Activated CD4-positive, alpha-beta T cell treated with anti-CD3 and anti-CD28 coated beads, Interleukin-2, amount 50 U/mL, for 48 hours (primary cell): ENCODE results near the gene BAIAP2L2.
"Not testable (repeated sequence)": the region's sequence is repeated elsewhere in the genome, so short reads cannot be mapped to it uniquely, and the experiment has no call there.

Experiments
- DNase-seq, 2 experiments: peaks; one replicate each; pipeline ENCODE4 v3.0.0-alpha.2; 2020

Gene BAIAP2L2, protein sequence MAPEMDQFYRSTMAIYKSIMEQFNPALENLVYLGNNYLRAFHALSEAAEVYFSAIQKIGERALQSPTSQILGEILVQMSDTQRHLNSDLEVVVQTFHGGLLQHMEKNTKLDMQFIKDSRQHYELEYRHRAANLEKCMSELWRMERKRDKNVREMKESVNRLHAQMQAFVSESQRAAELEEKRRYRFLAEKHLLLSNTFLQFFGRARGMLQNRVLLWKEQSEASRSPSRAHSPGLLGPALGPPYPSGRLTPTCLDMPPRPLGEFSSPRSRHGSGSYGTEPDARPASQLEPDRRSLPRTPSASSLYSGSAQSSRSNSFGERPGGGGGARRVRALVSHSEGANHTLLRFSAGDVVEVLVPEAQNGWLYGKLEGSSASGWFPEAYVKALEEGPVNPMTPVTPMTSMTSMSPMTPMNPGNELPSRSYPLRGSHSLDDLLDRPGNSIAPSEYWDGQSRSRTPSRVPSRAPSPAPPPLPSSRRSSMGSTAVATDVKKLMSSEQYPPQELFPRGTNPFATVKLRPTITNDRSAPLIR

DNA sequence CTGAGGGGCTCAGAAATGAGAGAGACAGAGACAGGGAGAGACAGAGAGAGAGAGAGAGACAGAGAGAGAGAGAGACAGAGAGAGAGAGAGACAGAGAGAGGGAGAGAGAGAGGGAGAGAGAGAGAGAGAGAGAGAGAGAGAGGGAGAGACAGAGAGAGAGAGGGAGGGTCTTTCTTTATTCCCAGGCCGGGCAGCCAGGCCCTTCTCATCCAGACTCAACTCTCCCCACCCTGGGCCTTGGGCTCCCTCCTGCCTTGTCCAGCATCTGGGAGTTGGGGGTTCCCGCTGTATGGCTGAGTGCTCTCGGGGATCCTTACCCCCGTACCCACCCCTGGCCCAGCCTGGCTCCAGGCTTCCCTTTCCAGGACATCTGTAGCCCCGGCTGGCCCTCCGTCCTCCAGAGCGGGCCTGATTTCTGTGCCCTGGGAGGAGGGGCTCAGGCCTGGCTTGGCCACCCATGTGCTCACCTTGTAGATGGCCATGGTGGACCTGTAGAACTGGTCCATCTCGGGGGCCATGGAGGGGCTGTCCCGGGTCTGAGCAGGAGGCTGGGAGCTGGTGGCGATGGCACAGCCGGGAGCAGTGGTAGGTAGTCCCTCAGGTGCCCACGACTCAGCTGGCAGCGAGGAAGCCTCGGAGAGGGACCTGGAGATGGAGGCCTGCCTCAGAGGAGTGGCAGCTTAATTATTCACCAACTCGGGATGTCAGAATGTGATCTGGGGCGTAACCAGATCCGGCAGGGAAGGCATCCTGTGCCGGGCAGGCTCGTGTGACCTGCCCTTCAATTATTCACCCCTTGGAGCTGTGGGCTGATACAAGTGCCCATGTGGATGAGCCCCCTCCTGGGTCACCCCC lies at the start of gene BAIAP2L2:
Gene BAIAP2L2 (minus strand): TSS at position 677 of the 855 bp plus-strand sequence. CDS start 159 bp downstream, at position 518.
- DNase-seq = no peak

DNA sequence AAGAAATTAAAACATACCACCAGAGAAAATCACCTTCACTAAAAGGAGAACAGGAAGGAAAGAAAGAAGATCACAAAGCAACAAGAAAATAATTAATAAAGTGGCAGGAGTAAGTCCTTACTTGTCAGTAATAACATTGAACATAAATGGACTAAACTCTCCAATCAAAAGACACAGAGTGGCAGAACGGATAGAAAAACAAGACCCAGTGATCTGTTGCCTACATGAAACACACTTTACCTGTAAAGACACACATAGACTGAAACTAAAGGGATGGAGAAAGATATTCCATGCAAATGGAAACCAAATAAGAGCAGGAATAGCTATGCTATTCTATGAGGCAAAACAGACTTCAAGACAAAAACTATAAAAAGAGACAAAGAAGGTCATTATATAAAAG lies 45.2 kb upstream of the BAIAP2L2 start:
- no peak for DNase-seq

DNA sequence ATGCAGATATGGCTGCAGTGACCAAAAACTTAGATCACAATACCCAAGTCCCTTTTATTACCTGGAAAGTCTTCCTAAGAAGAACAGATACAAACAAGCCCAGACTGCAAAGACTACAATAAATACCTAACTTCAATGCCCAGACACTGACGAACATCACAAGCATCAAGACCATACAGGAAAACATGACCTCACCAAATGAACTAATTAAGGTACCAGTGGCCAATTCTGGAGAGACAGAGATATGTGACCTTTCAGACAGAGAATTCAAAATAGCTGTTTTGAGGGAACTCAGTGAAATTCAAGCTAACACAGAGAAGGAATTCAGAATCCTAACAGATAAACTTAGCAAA lies 44.1 kb upstream of the BAIAP2L2 start:
- DNase-seq = not testable (repeated sequence)

DNA sequence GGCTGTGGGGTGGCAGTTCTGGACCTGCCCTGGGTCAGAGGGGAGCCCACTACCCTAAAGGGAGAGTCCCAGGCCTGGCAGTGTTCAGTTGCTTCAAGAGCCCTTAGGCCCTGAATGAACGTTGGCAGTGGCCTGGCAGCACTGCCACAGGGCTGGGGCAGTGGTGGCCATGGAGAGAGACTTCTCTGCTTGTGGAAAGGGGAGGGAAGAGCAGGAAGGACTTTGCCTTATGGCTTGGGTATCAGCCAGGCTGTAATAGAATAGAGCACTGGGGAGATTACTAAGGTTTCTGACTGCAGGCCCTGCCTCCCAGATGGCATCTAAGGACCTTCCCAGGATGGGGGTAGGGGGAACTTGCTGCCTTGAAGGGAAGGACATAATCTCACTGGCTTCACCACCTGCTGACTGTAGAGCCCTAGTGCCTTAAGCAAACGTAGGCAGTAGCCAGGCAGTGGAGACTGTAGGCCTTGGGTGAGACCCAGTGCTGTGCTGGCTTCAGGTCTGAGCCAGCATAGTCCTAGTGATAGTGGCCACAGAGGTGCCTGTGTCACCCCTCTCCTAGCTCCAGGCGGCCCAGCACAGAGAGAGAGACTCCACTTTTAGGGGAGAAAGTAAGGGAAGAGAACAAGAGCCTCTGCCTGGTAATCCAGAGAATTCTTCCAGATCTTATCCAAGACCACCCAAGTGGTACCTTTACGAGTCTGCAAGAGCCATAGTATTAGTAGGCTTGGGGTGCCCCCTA lies 43.5 kb upstream of the BAIAP2L2 start:
- DNase-seq = no peak

DNA sequence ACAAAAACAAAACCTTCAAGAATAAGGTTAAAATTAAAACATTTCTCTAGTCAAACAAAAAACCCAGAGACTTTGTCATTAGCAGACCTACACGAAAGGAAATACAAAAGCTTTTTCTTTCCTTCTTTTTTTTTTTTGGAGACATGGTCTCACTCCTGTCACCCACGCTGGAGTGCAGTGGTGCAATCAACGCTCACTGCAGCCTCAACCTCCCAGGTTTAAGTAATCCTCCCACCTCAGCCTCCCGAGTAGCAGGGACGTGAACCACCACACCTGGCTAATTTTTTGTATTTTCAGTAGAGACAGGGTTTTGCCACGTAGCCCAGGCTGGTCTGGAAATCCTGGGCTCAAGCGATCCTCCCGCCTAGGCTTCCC lies 40.6 kb upstream of the BAIAP2L2 start:
- no peak for DNase-seq

DNA sequence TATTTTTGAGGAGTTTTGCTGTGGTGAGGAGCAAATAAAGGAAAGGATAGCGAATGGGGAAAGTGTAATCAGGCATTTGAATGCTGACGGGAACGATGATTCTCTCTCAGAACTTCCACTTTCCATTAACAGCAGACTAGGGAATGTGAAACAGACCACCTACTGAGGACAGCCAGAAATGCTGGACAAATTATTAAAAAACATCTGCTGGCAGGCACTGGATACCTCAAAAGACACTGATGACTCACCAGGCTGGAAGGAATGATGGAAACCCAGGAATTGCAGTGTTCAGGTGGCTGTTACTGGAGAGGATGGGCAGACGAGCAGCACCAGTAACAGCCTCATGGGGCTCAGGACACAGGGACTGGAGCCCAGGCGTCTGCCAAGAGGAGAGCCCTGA lies 37.8 kb upstream of the BAIAP2L2 start:
- no peak for DNase-seq

DNA sequence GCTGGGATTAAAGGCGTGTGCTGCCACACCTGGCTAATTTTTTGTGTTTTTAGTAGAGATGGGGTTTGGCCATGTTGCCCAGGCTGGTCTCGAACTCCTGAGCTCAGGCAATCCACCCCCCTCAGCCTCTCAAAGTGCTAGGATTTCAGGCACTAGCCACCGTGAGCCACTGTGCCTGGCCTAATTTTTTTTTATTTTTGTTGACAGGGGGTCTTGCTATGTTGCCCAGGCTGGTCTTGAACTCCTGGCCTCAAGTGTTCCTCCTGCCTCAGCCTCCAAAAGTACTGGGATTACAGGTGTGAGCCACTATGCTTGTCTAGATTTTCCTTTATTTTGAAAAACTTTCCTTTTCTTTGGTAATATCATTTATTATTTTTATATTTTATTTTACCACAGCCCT lies 35.7 kb upstream of the BAIAP2L2 start:
- not testable (repeated sequence) for DNase-seq

DNA sequence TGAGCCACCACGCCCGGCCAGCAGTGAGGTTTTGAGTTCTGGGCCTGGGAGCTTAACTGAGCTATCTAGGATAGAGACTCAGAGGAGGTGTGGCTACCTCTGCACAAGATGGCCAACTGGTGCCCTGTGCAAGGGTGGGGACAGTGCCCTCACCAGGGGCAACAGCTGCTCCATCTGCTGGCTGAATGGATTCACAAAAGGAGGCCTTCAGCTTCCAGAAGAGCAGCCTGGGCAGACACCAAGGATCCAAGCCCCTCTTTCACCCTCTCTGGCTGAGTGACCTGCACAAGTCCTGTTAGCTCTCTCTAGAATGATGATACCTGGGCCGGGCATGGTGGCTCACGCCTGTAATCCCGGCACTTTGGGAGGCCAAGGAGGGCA lies 33.5 kb upstream of the BAIAP2L2 start:
- no peak for DNase-seq

DNA sequence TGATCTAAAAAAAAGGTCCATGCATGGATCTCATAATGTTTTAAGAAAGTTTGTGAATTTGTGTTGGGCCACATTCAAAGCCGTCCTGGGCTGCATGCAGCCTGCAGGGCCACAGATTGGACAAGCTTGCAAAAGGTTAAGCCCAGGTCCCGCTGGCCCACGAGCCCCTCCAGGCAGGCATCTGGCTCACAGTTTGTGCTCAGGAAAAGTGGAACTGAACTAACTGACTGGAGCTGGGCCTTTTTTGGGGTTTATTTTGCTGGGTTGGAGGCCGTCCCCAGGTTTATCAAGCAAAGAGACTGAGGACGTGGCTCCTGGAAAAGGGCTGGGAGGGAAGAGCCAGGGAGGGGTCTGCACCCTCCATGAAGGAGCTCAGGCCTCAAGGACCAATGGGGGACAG lies 32.1 kb upstream of the BAIAP2L2 start:
- no peak for DNase-seq

DNA sequence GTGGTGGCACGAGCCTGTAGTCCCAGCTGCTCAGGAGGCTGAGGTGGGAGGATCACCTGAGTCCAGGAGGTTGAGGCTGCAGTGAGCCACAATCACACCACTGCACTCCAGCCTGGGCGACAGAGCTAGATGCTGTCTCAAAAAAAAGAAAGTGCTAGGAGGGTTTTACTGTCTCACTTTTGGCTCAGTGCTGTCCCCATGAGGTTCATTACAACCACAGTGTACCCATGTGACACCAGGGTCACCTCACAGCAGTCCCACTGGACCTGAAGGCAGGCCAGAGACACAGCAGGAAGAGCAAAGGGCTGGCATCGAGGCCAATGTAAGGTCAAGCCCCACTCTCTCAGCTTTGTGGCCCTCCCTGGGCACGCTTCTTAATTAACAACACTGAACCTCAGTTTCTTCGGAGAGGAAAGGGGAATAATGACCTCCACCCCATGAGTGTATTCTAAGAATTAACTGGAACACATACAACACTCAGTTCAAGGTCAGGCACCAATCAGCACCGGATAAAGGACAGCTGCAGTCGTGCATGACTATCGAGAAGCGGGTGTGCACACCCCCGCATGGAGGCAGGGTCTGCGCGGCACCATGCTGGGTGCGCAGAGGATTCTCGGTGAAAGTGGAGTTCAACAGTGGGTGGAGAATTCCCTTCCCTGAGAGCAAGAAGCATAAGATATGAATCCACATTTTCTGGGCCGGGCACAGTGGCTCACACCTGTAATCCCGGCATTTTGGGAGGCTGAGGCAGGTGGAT lies 30.9 kb upstream of the BAIAP2L2 start:
- DNase-seq = no peak

DNA sequence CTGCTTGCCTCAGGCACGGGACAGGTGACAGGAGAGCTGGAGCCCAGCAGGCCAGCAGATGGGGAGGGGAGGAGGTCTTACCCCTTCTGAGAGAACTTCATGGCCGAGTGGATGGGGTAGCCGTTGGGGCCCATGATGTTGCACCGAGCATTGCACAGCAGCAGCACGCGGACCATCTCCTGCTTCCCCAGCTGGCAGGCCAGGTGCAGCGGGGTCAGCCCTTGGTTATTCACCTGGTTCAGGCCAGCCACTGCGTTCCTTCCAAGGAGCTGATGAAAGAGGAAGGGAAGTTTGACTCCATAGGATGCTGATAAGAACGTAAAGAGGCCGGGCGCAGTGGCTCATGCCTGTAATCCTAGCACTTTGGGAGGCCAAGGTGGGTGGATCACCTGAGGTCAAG lies 29.4 kb upstream of the BAIAP2L2 start:
- no peak for DNase-seq

DNA sequence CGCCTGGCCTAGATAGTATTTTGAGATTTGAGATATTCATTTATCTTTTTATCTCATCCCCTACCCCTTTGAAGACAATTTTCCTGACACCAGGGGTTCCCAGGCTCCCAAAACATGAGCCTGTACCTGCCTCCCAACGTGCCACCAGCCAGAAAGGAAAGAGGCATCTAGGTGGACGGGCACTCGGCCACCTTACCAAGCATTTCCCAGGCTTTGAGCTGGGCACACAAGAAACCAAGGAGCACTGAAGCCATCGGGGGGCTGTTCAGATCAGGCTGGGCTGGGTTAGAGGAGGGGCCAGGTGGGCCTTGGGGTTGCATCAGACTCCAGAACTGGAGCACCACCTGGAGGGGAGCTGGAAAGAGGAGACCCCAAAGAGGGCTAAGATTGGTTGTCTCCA lies 28.5 kb upstream of the BAIAP2L2 start:
- no peak for DNase-seq

DNA sequence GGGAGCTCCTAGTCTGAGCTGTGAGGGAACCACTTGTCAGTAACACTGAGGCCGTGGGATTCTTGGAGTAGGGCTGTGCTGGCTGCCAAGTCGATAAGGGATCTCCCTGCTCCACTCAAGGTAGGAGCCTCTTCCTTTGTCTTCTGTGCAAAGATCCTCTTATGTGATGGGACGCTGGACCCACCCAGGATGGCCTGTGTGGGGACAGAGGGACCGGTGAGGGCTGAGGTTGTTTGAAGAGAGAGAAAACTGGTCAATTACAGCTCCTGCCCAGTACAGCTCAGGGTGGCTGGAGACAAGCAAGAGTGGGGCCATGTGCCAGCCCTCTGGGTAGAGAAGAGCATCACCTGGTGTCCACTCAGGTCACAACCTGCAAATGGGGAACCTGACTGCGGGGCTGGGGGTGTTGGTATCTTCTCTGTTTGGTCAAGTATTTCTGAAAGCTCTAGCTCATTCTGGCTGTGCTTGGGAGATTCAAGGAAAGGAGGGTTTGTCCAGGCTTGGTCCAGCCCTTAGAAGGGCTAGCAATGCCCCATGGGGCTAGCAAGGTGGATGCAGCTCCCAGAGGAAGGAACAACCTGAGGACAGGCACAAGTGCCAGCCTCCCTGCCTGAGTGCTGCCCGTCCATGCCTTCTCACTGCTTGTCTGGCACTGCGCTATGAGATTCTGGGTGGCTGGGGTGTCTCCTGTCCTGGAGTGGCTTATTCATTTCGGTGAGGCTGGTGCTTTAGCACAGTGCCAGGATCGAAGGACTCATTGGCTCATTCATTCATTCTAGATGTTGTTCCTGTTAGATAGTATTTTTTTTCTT lies 27.6 kb upstream of the BAIAP2L2 start:
- DNase-seq = no peak

DNA sequence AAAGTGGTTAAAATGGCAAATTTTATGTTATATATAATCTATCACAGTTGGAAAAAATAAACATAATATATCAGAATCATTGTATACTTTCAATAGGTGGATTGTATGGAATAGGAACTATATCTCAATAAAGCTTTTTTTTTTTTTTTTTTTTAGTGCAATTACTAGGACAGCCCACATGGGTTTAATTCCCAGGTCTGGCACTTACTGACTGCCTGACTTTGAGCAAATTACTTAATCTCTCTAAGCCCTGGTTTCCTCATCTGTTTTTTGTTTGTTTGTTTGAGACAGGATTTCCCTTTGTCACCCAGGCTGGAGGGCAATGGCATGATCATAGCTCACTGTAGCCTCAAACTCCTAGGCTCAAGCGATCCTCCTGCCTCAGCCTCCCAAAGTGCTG lies 26.1 kb upstream of the BAIAP2L2 start:
- DNase-seq = no peak

DNA sequence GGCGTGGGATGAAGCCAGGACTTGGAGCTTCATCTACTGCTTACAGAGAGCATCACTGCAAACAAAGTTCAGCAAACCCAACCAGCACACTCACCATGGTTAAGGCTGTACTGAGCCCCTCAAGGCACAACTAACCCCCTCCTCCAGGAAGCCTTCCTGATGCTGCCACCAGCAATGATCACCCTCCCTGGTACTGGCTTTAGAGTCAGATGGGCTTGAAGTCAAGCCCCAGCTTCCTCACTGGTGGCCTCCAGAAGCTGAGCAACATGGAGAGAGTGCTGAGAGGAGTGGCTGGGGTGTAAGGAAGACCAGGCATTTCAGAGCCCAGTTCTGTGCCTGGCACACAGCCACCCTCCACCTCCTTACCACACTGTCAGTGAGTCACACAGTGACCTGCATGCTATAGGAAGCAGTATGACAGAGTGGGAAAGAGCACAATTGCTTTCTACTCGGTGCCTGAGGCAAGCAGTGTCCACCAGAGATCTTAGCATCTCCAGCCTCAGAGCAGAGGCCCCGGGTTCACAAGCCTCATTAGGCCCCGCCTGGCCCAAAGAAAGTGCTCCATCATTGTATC lies 24.7 kb upstream of the BAIAP2L2 start:
- DNase-seq = no peak

DNA sequence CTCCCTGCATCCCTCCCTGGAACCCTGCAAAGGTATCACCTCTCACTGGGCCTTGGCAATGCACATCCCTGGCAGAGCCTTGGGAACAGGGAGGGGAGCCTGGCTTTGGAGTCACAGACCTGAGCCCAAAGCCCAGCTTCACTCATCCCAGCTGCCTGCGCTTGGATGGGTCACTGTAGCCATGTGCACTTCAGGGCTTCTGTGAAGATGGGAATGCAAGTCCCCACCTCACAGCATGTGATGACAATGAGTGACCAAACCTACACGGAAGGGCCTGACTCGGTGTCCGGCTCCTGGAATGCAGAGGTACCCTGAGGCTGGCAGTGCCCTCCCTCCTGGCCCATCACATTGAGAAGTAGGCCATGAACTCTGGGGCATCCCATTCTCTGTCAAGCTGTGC lies 22.8 kb upstream of the BAIAP2L2 start:
- no peak for DNase-seq

DNA sequence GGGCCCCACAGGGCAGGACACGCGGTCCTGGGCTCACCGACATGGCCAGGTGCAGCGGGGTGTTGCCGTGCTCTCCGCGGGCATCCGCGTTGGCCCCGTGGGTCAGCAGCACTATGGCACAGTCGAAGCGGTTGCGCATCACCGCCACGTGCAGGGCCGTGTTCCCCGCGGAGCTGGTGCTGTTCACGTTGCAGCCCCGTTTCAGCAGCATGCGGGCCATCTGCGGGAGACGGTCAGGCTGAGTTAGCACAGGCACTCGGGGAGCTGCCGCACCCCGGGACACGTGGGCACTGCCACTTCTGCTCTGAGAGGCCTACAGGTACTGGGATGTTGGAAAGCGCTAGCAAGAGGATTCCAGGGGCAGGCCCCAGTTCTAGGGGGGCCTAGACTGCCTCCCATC lies 22.3 kb upstream of the BAIAP2L2 start:
- DNase-seq = no peak

DNA sequence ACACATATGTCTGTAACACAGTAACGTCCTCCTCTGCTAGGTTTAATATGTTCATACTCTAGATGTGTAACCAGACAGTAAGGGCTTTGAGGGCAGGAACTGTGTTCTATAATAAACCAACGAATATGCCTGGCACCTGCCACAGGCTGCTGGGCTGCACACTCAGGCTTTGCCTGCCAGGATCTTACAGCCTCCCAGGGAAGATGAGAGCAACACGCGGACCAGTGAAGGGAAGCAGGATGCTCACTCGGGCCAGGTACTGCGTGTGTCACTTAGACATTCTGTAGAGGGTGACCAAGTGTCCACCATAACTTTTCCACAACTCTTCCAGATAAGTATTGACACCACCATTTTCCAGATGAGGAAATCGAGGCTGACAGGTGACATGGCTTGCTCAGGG lies 21.7 kb upstream of the BAIAP2L2 start:
- no peak for DNase-seq

DNA sequence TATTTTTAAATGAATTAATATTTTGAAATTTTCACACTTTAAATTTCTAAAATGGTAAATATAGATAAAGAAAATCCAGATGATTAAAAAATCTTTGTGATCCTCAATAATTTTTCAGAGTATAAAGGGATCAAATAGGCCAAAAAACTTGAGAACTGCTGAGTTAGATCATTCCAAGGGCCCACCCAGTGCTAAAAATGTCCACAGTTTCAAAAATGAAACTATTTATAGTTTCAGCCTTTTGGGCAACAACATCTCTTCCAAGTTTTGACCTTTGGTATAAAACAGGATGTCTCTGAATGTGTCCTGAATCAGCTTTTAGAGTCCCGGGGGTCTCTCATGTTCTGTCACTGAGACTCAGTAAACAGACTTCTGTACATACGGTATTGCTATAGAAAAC lies 20.9 kb upstream of the BAIAP2L2 start:
- no peak for DNase-seq

DNA sequence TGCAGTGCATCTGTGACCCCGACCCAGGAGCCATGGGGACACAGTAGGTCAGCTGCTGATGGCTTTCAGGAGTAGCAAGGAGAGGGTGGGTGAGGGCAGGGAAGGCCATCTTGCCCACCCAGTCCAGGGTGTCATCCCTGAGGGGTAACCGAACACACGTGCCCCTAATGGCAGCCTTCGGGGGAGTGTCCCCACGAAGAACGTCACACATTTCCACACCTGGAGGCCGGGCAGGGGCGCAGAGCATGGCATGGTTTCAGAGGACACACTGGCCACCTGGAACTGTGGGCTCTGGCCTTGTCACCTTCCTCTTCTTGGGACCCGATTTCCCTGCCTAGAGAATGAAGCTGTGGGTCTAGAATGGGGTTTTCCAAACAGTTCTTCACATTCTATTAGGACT lies 19.4 kb upstream of the BAIAP2L2 start:
- DNase-seq = no peak

DNA sequence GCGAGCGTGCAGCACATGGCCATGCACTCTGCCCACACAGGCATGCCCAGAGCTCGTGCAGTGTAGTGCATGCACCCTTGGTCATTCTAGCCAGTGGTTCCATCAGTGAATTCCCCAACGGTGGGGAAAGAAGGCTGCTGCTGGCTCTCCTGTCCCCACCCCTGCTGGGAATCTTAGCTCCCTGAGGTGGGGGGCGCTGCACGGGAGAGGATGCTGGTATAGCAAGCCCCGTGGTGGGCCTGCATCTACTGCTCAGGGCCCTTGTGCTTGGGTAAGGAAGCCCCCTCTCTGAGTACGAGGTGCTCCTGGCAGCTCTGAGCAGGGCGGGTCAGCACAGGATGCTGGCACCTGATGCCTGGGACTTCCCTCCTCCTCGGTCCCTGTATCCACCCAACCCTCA lies 18.5 kb upstream of the BAIAP2L2 start:
- DNase-seq = no peak
